Neuronal stem cell (in vitro differentiated cells): ENCODE data around the gene LDOC1.

Experiments
- DNase-seq: peaks from one replicate; pipeline ENCODE4 v3.0.0-alpha.2; 2013; ENCODE audit warnings: low spot score
- H2AFZ ChIP-seq: one replicate; pipeline ENCODE4 v1.6.1; 2013; ENCODE audit warnings: mild to moderate bottlenecking, low read length, inconsistent platforms
- H2AK5ac ChIP-seq: 2 replicates; pipeline ENCODE4 v1.6.1; 2013; ENCODE audit warnings: low read depth, mild to moderate bottlenecking, inconsistent platforms, low read length, moderate library complexity, mixed read lengths
- H2BK120ac ChIP-seq: 2 replicates; pipeline ENCODE4 v1.6.1; 2013; ENCODE audit warnings: low read depth, mild to moderate bottlenecking, inconsistent platforms, low read length, moderate library complexity, mixed read lengths
- H2BK12ac ChIP-seq: one replicate; pipeline ENCODE4 v1.6.1; 2013; ENCODE audit warnings: low read length, inconsistent platforms
- H2BK15ac ChIP-seq: 2 replicates; pipeline ENCODE4 v1.6.1; 2013; ENCODE audit warnings: mild to moderate bottlenecking, low read length, inconsistent platforms, mixed read lengths
- H2BK5ac ChIP-seq: one replicate; pipeline ENCODE4 v1.6.1; 2013; ENCODE audit warnings: inconsistent platforms, mild to moderate bottlenecking, low read length, moderate library complexity
- H3K14ac ChIP-seq: one replicate; pipeline ENCODE4 v1.6.1; 2013; ENCODE audit warnings: low read length, inconsistent platforms
- H3K18ac ChIP-seq: 2 replicates; pipeline ENCODE4 v1.6.1; 2013; ENCODE audit warnings: low read length, inconsistent platforms
- H3K23ac ChIP-seq: 2 replicates; pipeline ENCODE4 v1.6.1; 2013; ENCODE audit warnings: low read depth, mild to moderate bottlenecking, mixed read lengths, low read length, inconsistent platforms; ENCODE audit not compliant: poor library complexity
- H3K27ac ChIP-seq: replicated peaks from 3 replicates; pipeline ENCODE4 v1.5.1; 2013; ENCODE audit warnings: low read length, inconsistent platforms
- H3K27me3 ChIP-seq, 3 experiments: 2 replicates each; pipeline ENCODE4 v1.6.1; 2013; ENCODE audit warnings: low read length in 3 of 3, mild to moderate bottlenecking in 2 of 3, inconsistent platforms in 1 of 3, low read depth in 1 of 3, mixed read lengths in 1 of 3, moderate library complexity in 1 of 3; ENCODE audit not compliant: control insufficient read depth in 3 of 3, insufficient read depth in 3 of 3
- H3K36me3 ChIP-seq, 2 donors: replicated peaks in 1 of 2; 2 replicates each; pipeline ENCODE4 v1.6.1; 2013; ENCODE audit warnings: low read length in 2 of 2; ENCODE audit not compliant: control insufficient read depth in 2 of 2, insufficient read depth in 2 of 2
- H3K4ac ChIP-seq: 2 replicates; pipeline ENCODE4 v1.6.1; 2013; ENCODE audit warnings: inconsistent platforms, mild to moderate bottlenecking, low read length, moderate library complexity
- H3K4me1 ChIP-seq, 2 donors: 1 replicate in 1 of 2; 2 replicates in 1 of 2; pipeline ENCODE4 v1.6.1; 2013; ENCODE audit warnings: low read length in 2 of 2, low read depth in 1 of 2; ENCODE audit not compliant: control insufficient read depth in 2 of 2, insufficient read depth in 1 of 2
- H3K4me2 ChIP-seq: one replicate; pipeline ENCODE4 v1.6.1; 2013; ENCODE audit warnings: mild to moderate bottlenecking, low read length, inconsistent platforms; ENCODE audit not compliant: insufficient read depth, poor library complexity, severe bottlenecking
- H3K4me3 ChIP-seq, 2 donors: 2 replicates each; pipeline ENCODE4 v1.5.1; 2013; ENCODE audit warnings: low read length in 2 of 2, mild to moderate bottlenecking in 2 of 2, inconsistent platforms in 1 of 2, moderate library complexity in 1 of 2
- H3K79me1 ChIP-seq: one replicate; pipeline ENCODE4 v1.6.1; 2013; ENCODE audit warnings: low read depth, mild to moderate bottlenecking, inconsistent platforms, low read length, moderate library complexity
- H3K9ac ChIP-seq: one replicate; pipeline ENCODE4 v1.6.1; 2013; ENCODE audit warnings: mild to moderate bottlenecking, low read depth, low read length, inconsistent platforms; ENCODE audit not compliant: poor library complexity
- H3K9me3 ChIP-seq, 2 donors: replicated peaks in 1 of 2; 2 replicates each; pipeline versions ENCODE3 to v1.6.1; 2013; ENCODE audit warnings: low read length in 2 of 2, mild to moderate bottlenecking in 2 of 2, inconsistent platforms in 1 of 2, low read depth in 1 of 2, mixed read lengths in 1 of 2, moderate library complexity in 1 of 2; ENCODE audit not compliant: control insufficient read depth in 2 of 2, insufficient read depth in 1 of 2
- H4K8ac ChIP-seq: one replicate; pipeline ENCODE4 v1.6.1; 2013; ENCODE audit warnings: low read depth, mild to moderate bottlenecking, inconsistent platforms, low read length, moderate library complexity
- H4K91ac ChIP-seq: one replicate; pipeline ENCODE4 v1.6.1; 2013; ENCODE audit warnings: low read length, low read depth, mild to moderate bottlenecking, inconsistent platforms; ENCODE audit not compliant: poor library complexity
- WGBS, 2 donors: extraction: QIAGEN DNeasy Blood & Tissue Kit; methylation state at CpG; one replicate each; pipeline ENCODE4 v1.1.7; 2013; ENCODE audit warnings: missing lambda C conversion rate in 2 of 2, mixed read lengths in 1 of 2; ENCODE audit not compliant: insufficient read length in 2 of 2, insufficient replicate concordance in 1 of 2; ENCODE audit errors: extremely low coverage in 2 of 2; 5-methylcytosine and 5-hydroxymethylcytosine counted together

LDOC1 gene

DNA sequence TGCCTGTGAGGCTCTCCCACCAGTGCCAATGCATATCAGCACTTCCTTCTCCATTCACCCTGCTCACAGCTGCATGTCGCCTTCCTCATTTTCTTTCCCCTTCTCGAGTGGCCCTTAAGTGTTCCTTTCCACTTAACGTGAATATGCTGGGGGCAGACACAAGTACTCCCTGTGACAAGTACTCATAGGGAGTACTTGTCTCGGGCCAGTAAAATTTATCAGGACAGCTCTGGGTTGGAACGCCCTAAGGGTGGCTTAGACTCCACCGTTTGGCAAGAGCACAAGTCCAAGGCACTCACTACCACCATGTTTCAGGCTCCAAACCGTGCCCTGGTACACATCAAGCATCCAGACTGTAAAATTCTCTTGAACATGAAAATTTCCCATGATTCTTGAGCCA is 3.9 kb upstream of the LDOC1 start:
- Histone ChIP-seq H2BK120ac (no peak overlapping the region), H3K4me2 (no peak overlapping the region), H3K4me3 (no peak overlapping the region), H3K79me1 (no peaks in the 10 kb centered on the region), H3K18ac (no peak overlapping the region), H3K23ac (no peak overlapping the region), H4K8ac (no peak overlapping the region), H2BK15ac (no peak overlapping the region), H3K14ac (no peak overlapping the region), H2BK5ac (no peak overlapping the region), H3K4me1 (peaks cover 0 to 2% of the 10 kb centered on the region in 2 donors), H3K9ac (no peak overlapping the region), H2BK12ac (no peak overlapping the region), H2AK5ac (no peak overlapping the region), H3K36me3 (no peaks in the 10 kb centered on the region), H3K27ac (no peak overlapping the region), H4K91ac (no peak overlapping the region), H3K27me3 (no peaks in the 10 kb centered on the region), H2AFZ (no peak overlapping the region), H3K9me3 (no peaks in the 10 kb centered on the region), H3K4ac (no peak overlapping the region)
- WGBS, 2 donors = no CpG with 5 or more reads among the region's 7 CpGs
- no peak for DNase-seq

GRCh38 chrX:141175786-141176185 is 1.1 kb downstream of the LDOC1 start:
- Histone ChIP-seq H2BK15ac (no peak overlapping the region), H2BK12ac (no peak overlapping the region), H2AK5ac (no peak overlapping the region), H3K14ac (no peak overlapping the region), H3K4me3 (peak overlapping the region; percentile 65 to 100), H3K9me3 (no peaks in the 10 kb centered on the region), H2BK120ac (no peak overlapping the region), H2BK5ac (no peak overlapping the region), H3K18ac (no peak overlapping the region), H2AFZ (no peak overlapping the region), H3K23ac (no peak overlapping the region), H3K4me1 (peaks cover 0 to 2% of the 10 kb centered on the region in 2 donors), H3K4ac (no peak overlapping the region), H3K9ac (peak overlapping the region; percentile 44), H3K27me3 (peaks cover 0 to 6% (median 0%) of the 10 kb centered on the region in 3 experiments), H3K79me1 (no peaks in the 10 kb centered on the region), H3K27ac (no peak overlapping the region), H4K91ac (no peak overlapping the region), H4K8ac (no peak overlapping the region), H3K36me3 (no peaks in the 10 kb centered on the region), H3K4me2 (peak overlapping the region; percentile 49)
- no CpG with 5 or more reads among the region's 5 CpGs for WGBS, 2 donors
- no peak for DNase-seq

DNA sequence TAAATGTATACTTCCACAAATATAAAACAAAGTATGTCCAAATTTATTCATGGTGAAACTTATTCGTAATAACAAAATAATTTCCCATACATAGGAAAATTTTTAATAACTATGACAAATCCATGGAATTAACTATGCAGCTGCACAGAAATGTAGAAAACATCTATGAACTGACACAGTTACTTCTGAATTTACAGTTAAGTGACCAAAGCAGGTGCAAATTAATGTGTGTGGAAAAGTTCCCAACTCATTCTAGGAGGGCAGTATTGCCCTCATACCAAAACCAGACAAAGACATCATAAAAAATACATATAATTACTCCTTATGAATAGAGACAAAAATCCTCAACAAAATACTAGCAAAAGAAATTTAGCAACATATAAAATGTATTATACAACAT is 12.5 kb downstream of the LDOC1 start:
- Histone ChIP-seq H3K14ac (no peak overlapping the region), H3K23ac (no peak overlapping the region), H3K36me3 (no peaks in the 10 kb centered on the region), H3K9me3 (no peaks in the 10 kb centered on the region), H3K4ac (no peak overlapping the region), H2AFZ (no peak overlapping the region), H2BK12ac (no peak overlapping the region), H3K27me3 (no peaks in the 10 kb centered on the region), H3K9ac (no peak overlapping the region), H3K18ac (no peak overlapping the region), H3K4me3 (no peak overlapping the region), H4K8ac (no peak overlapping the region), H3K27ac (no peak overlapping the region), H2BK5ac (no peak overlapping the region), H2AK5ac (no peak overlapping the region), H3K4me2 (no peak overlapping the region), H3K79me1 (no peaks in the 10 kb centered on the region), H3K4me1 (no peaks in the 10 kb centered on the region), H2BK120ac (no peak overlapping the region), H2BK15ac (no peak overlapping the region), H4K91ac (no peak overlapping the region)
- DNase-seq = no peak
- WGBS, 2 donors = no CpG with 5 or more reads among the region's 1 CpG

DNA sequence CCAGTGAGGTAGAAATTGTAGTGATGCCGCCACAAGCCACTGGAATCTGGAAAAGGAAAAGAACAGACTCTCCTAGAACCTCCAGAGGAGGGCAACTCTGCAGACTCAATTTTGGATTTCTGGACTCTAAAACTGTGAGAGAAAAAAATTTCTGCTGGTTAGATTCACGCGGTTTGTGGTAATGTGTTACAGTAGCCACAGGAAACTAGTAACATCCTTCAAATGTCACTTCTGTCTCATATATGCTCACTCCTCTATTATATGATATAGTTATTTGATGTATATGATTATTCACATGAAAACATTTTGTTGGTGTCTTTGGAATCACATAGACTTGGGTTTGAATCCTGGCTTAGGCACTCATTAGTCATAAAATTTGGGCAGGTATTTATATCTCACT is 18.8 kb downstream of the LDOC1 start:
- Histone ChIP-seq H2BK120ac (no peak overlapping the region), H3K4ac (no peak overlapping the region), H3K27me3 (no peaks in the 10 kb centered on the region), H4K91ac (no peak overlapping the region), H2BK5ac (no peak overlapping the region), H3K4me3 (no peak overlapping the region), H4K8ac (no peak overlapping the region), H3K18ac (no peak overlapping the region), H3K23ac (no peak overlapping the region), H2AFZ (no peak overlapping the region), H2AK5ac (no peak overlapping the region), H3K27ac (no peak overlapping the region), H3K4me1 (no peaks in the 10 kb centered on the region), H3K36me3 (no peaks in the 10 kb centered on the region), H3K9ac (no peak overlapping the region), H2BK12ac (no peak overlapping the region), H3K14ac (no peak overlapping the region), H3K4me2 (no peak overlapping the region), H3K9me3 (no peaks in the 10 kb centered on the region), H3K79me1 (no peaks in the 10 kb centered on the region), H2BK15ac (no peak overlapping the region)
- WGBS, 2 donors = no CpG with 5 or more reads among the region's 3 CpGs
- DNase-seq = no peak
